ENCODE measurements around the gene HTR4.
"Not testable (repeated sequence)": the region's sequence is repeated elsewhere in the genome, so short reads cannot be mapped to it uniquely, and the experiment has no call there.

Gene HTR4

DNA sequence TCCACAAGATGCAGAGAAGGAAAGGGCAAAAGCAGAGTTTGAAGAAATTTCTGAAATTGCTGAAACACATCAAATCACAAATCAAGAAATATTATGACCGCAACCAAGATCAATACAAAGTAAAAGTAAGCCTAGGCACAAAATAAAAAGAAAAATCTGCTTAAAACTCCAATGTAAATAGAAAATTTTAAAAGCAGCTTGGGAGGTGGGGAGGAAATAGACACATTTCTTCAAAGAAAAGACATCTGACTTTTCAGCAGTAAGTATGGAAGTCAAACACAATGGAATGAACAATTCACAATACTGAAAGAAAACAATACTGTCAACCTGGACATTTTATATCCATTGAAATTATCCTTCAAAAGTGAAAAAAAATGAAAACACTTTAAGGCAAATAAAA lies 55.1 kb downstream of the HTR4 start:
- no peak for DNase-seq

DNA sequence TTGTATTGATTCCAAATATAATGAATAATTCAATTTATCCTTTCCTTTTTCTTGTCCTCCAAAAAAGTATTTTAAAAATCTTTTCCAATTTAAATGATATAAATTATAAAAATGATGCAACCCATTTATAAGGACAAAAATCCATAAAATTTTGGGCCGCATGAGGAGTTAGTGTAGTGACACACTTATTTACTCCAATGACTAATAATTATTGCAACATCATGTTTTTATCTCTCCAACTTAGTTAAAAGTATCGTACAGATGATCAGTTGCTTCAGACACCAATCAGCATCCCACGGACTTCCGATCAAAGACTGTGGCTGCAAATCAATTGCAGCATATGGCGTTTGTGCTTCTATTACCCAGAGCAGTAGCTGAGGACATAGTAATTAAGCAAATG lies 58.6 kb downstream of the HTR4 start:
- DNase-seq, result no peak

DNA sequence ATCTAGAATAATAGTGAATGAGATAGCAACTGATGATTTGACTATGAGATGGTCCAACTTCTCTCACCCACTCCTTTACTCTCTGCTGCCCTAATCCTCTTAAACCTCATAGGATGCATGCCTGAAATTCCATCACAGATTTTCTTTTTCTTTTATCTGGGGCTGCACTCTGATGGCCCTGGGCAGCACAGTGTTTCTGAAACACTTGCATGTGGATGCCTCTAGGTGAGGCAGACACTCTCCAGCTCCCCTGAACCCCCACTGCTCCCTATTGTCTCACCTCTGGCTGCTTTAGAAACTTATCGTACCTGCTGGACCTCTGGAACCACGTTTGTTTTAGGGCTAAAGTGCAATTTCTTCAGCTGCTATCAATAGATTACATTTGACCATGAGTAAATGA lies 67.5 kb downstream of the HTR4 start:
- DNase-seq, result no peak

DNA sequence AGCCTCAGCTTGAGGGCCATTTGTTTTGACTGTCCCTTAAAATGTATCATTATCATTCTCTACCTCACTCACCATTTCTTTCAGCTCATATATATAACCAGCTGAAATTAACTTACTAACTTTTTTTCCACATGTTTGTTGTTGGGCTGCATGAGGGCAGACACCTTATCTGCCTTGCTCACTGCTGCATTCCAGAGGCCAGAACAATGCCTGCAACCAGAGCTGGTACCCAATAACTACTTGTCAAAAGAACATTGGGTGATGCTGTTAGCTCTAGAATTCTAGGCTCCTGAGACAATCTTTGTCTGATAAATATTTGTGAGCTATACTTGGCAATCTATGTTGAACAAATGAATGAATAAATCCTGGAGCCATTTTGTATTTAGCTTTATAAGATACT lies 68.3 kb downstream of the HTR4 start:
- no peak for DNase-seq

DNA sequence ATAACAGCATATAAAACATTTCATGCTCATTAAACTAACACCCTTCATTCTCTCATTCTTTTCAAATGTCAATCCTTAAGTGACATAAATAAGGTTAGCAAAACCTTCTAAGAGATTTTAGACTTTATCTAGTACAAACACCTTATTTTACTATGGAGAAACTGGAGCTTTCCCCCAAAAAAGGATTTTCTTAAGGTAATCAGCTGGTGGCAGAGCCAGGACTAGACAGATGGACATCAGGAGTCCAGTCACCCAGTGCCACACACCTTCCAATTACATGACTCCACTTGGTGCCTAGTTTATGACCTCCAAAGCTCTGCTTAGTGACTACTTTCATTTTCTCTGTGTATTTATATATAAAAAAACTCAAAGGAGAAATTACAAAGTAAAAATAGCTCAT lies 70.2 kb downstream of the HTR4 start:
- DNase-seq, result no peak

DNA sequence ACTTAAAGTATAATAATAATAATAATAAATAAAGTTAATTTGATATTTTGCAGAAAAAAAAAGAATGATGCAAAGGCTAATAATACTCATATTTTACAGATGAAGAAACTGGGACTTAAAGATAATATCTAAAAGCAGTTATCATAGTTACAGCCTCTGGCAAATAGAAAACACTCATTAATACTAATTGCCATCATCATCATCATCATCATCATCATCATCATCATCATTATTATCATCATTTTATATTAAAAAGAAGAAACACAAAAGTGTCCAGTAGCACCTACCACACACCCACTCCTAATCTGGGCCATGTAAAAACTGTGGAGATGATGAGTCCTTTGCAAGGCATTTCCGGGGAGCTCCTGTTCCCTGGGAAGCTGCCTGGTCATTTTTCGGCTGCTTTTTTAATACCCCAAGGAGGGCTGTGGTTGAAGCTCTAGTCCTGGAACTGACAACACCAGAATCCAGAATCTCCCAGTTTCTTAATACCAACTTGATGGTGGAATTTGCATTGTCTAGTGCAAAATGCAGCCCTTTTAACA lies 70.8 kb downstream of the HTR4 start:
- DNase-seq, result no peak

DNA sequence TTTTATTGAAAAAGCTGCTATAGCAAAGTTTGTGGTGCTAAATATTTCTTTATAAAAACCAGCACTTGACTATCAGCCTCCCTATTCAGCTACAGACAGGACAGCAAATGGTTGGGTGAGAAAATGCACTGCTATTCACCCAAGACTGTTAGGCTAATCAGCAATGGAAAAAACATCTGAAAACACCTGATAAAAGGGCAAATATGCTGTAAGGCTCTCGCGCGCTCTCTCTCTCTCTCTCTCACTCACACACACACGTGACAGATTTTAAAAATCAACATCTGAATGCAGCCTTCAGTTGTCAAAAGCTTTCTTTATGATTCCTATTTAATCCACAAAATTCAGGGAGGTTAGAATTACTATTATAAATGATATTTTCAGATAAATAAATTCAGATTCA lies 80.2 kb downstream of the HTR4 start:
- no peak for DNase-seq

DNA sequence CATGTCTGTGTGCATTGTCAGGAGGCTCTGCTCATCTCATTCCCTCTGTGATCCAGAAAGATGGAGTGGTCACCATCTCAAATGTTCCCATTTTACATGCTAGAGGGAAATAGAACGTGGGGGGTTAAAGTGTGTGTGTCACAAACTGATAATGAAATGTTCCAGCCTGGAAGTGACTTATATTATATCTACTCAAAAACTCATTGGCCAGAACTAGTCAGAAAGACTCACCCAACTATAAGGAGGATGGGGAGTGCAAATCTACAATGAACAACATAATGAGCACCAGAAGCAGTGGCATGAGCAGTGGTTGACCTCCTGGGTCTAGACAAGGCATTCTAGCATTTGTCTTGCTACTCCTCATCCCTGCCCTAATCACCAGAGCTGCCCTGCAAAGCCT lies 81.0 kb downstream of the HTR4 start:
- DNase-seq, result no peak

DNA sequence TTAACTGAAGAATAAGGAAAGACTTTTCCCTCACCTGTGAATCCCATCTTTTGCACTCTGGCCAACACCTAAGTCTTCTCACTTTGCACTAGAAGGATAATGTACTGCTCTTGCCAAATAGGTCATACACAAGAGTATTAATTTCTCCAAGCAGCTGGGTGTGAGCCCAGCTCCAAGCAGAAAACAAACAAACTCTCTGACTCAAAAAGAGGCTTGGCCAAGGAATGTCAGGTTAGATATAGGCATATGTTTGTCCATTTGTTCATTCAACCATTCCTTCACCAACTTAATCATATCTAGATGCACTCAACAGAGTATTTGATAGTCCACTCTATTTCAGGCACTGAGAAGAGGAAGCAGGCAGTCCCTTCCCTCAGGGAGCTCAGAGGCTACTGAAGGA lies 84.4 kb downstream of the HTR4 start:
- DNase-seq, result no peak

DNA sequence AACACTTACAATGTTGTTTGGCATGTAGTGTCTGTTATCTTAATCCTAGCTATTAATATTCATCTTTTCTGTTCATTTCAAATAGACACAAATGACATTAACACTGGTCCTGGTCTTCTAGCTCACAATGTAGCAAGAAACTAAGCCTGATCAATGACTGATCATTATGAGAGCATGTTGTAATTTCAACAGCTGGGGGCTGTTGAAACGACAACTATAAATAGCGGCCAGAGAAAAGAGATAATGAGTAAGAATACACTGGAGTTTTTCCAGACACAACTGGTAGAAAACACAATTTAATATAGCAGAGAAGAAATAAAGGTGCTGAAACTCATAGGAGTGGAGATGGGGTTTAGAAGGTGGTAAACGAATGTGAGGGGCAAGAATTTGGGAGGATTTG lies 89.2 kb downstream of the HTR4 start:
- DNase-seq, result no peak

DNA sequence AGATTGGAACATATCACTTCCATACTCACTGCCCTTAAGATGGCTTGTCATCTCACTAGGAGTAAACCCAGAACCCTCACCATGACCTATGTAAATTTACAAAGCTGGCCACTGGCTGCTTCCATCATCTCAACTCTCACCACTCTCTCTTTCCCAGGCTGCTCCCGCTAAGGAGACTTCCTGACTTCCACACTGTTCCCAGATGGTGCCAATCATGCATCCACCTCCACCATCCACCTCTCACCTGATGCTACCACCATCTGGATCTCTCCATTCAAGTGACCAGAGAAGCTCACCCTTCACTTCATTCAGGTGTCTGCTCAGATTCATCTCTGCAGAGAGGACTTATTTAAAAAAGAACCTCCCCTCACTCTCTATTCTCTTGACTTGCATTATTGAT lies 91.3 kb downstream of the HTR4 start:
- no peak for DNase-seq

DNA sequence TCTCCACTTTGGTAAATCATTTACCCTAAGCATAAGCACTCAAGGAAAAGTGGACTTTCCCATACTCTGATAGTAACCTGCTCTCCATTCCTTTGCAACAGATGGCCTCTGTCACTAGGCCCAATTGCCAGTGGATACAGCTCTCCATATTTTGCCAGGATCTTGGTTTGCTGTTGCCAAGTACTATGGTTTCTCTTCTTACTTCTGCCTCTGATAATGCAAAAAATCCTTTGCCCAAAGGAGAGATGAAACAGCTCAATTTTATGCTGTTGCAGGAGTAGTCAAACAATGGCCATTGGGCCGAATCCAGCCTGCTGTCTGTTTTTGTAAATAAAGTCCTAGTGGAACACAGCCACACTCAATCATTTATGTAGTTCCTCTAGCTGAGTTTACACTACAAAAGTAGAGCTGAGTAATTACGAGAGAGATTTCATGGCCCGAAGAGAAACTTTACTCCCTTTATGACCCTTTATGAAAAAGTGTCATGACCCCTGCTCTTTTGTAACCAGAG lies 92.5 kb downstream of the HTR4 start:
- DNase-seq, result no peak

DNA sequence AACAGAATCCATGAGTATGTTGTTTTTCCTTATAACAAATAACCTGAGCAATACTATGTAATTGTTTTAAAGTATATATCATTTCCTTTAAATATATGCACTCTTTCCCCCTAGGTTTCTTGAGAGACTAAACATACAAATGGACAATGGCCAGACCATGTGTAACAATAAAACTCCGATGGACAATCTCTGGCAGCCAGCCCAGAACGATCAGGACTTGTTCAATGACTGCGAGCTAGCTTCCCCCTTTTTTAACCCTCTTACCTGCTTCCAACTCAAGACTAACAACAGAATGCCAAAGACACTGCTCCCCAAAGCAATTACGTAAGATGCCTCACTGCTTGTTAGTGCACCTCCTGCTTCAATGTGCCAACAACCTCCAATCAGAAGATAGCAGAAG lies 94.9 kb downstream of the HTR4 start:
- no peak for DNase-seq

DNA sequence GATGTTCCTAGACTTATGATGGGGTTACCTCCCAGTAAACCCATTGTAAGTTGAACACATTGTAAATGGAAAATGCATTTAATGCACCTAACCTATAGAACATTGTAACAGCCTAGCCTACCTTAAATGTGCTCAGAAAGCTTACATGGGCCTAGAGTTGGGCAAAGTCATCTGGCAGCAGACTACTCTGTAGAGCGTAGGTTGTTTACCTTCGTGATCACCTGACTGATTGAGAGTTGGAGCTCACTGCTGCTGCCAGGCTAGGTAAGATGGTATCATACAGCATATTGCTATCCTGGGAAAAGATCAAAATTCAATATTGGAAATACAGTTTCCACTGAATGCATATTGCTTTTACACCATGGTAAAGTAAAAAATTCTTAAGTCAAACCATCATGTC lies 95.4 kb downstream of the HTR4 start:
- no peak for DNase-seq

DNA sequence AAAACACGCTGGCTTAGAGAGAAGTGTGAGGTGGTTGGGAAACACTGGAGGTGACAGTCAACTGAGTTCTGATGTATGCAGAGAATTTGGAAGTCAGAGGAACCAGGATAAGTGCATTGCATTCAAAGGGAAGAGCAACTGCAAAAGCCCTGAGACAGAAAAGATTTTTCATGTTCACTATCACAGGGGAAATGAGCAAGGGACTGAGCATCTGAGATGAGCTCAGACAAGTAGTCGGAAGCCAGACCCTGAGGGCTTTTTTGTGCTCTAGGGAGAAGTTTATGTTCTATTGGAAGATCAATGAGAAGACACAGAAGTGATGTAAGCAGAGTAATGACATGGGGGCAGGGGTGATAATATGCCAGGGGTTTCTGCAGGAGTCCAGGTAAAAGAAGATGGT lies 97.5 kb downstream of the HTR4 start:
- no peak for DNase-seq

DNA sequence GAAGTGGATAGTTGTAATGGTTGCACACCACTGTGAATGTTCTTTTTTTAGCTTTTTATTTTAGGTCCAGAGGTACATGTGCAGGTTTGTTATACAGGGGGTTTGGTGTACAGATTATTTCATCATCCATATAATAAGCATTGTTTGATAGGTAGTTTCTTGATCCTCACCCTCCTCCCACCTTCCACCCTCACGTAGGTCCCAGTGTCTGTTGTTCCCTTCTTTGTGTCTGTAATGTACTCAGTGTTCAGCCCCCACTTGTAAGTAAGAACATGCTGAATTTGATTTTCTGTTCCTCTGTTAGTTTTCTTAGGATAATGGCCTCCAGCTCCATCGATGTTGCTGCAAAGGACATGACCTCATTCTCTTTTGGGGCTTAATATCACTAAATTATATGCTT lies 99.7 kb downstream of the HTR4 start:
- DNase-seq, result no peak

DNA sequence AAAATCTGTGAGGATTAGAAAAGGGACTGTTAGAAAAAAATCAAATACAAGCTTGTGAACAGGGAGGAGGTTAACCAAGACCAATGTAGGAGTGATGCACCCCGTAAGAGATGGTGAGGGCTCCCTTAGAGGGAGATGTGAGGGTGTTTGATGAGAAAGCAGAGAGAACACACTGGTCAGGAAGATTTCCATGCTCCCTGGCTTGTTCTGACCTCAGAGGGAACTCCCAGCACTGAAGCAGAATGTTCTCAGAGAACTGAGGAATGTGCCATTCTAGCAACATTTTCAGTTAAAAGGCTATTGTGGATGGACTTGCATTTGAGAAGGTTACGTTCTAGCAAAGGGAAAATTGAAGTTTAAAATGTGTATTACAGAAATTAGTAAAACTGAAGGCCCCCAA lies 110.6 kb downstream of the HTR4 start:
- DNase-seq, result no peak

DNA sequence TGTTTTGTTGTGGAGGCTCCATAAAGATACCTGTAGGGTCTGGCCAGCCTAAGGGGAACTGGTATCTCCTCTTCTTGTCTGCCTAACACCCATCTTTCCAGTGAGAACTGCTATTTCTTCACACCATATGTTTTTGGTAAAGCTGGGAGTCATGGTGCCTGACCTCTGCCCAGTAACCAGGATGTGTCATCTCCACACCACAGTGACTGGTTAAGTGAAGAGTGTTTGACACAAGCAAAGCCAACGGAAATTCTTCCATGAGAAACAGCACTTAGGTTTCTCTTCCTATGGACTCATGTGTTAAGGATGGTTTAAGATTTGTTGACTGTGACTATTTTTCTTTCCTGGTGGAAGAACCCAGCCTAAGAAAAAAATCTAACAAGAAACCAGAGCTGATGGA lies 111.5 kb downstream of the HTR4 start:
- DNase-seq, result no peak

DNA sequence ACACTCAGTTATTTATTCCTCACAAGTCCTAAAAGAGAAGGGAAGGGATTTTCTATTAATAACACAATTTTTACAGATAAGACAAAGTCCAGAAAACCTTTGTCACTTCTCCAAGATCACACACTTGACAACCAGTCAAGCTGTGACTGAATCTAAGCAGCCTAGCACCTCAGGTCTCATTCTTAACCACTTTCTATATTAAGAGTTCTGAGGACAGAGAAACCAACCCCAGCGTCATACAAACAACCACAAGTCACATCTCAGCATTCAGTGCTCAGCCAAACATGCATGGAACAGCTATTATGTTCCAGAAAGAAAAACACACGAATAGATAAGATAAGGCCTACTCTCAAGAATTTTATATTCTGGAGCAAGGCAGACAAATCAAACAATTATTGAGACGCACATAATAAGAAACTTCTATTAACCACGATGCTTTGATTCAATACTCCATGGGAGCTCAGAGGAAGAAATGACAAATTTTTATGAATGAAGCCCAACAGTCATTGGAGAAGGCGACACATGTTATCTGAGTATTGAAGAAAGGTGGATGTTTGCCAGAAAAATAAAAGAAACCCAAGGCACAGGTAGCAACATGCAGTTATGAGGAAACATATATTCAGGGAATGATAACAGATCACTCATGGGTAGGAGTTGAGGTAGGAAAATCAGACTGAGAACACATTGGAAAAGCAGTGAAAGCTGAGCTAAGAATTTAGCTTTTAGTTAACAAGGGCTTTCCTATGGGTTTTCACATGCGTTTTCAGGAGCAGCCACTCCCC lies 113.1 kb downstream of the HTR4 start:
- no peak for DNase-seq

DNA sequence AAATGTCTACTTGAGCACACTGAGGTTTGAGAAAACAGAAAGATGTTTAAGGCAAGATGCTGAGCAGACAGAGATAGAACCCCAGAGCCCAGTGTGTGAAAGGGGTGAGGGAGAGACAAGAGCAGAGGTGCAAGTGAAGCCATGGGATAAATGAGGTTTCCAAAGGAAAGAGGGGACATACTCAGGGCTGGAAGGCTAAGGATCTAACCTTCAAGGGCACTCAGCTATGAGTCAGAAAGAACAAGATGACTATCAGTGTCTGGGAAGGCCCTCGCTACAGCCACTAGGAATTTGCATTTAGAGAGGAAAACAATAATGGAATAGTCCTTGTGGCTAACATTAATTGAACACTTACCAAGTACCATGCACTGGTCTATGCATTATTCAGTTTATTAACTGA lies 113.7 kb downstream of the HTR4 start:
- no peak for DNase-seq

DNA sequence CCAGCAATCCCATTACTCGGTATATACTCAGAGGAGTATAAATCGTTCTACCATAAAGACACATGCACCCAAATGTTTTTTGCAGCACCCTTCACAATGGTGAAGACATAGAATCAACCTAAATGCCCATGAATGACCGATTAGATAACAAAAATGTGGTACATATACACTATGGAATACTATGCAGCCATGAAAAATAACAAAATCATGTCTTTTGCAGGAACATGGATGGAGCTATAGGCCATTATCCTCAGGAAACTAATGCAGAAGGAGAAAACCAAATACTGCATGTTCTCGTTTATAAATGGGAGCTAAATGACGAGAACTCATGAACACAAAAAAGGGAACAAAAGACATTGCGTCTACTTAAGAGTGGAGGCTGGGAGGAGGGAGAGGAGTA lies 114.5 kb downstream of the HTR4 start:
- DNase-seq, result no peak

DNA sequence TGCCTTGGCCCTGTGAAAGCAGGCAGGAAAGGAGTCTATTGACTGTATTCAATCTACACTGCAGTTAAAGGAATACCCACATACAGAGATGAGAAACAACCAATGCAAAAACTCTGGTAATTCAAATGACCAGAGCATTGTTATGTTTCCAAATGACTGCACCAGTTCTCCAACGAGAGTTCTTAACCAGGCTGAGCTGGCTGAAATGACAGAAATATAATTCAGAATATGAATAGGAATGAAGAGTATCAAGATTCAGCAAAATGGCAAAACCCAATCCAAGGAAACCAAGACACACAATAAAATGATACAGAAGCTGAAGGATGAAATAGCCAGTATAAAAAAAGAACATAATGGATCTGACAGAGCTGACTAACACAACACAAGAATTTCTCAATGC lies 119.1 kb downstream of the HTR4 start:
- no peak for DNase-seq

DNA sequence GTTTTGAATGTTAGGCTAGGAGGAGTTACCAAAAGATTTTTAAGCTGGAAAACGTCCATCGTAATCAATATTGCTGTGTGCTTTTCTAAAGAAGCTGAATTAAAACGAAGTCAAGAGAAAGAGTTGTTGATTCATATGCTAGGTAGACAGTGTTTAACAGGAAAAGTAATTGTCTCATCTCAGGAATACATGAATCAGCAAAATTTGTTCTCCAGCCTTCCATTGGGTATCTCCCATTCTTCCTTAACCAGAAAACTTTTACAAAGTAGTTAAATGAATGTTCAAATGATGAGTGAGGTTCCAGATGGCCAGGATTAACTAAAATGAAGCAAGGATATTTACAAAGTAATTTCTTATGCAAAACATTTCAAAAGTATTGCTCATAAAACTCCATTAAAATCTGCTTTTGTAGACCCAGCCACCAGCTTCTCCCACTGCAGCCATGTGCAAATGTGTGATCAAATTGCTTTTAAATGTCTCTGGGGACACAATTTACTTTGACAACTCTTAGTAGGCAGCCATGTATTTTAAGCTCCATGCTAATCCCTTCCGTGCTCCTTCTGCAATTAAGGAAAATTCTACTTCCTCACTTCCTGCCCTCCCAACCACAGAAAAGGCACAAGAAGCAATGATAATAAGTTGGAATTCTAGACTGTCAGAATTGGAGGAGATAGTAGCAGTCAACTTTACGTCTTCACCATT lies 121.2 kb downstream of the HTR4 start:
- DNase-seq, result no peak

DNA sequence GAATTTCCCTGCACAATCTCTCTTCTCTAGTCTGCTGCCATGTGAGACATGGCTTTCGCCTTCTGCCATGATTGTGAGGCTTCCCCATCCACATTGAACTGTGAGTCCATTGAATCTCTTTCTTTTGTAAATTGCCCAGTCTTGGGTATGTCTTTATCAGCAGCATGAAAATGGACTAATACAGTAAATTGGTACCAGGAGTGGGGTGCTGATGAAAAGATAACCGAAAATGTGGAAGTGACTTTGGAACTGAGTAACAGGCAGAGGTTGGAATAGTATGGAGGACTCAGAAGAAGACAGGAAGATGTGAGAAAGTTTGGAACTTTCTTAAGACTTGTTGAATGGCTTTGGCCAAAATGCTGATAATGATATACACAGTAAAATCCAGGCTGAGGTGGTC lies 124.9 kb downstream of the HTR4 start:
- not testable (repeated sequence) for DNase-seq

All from NCI-H2081 treated with DMSO at 0.1 percent for 48 hours (cell line).